HepG2 (cell line): ENCODE data around the gene PRKCD. TPM values are rescaled to one million over a fixed set of nuclear protein-coding genes. Genes with fewer than 3 reads are reported as not detected.

Experiments
- DRAP1 ChIP-seq: IDR thresholded peaks from 2 replicates; pipeline ENCODE4 v1.6.1; 2016; ENCODE audit warnings: missing genetic modification reagents, missing compliant biosample characterization
- HDAC1 ChIP-seq: sonication (generic); formaldehyde crosslinking; IDR thresholded peaks from 2 replicates; pipeline ENCODE4 v1.5.1; 2020; ENCODE audit warnings: mild to moderate bottlenecking, missing genetic modification reagents
- HIVEP1 ChIP-seq: sonication (generic); formaldehyde crosslinking; IDR thresholded peaks from 2 replicates; pipeline ENCODE4 v1.4.0; 2020; ENCODE audit warnings: mild to moderate bottlenecking, missing genetic modification reagents
- KAT8 ChIP-seq: IDR thresholded peaks from 2 replicates; pipeline ENCODE4 v1.6.1; 2016; ENCODE audit warnings: missing genetic modification reagents, missing compliant biosample characterization
- MTF2 ChIP-seq: sonication (generic); formaldehyde crosslinking; IDR thresholded peaks from 2 replicates; pipeline ENCODE4 v1.5.0; 2020; ENCODE audit warnings: missing genetic modification reagents, borderline replicate concordance
- MXI1 ChIP-seq: IDR thresholded peaks from 3 replicates; pipeline ENCODE4 v1.6.1; 2012; ENCODE audit warnings: low read depth, low read length, inconsistent platforms, borderline replicate concordance
- NFATC3 ChIP-seq: sonication (generic); formaldehyde crosslinking; IDR thresholded peaks from 2 replicates; pipeline ENCODE4 v1.5.1; 2020; ENCODE audit warnings: mild to moderate bottlenecking, missing genetic modification reagents
- PRMT3 ChIP-seq: sonication (generic); formaldehyde crosslinking; IDR thresholded peaks from 2 replicates; pipeline ENCODE4 v1.8.1; 2022; ENCODE audit warnings: low read depth, mild to moderate bottlenecking, moderate library complexity, missing genetic modification reagents, borderline replicate concordance
- RERE ChIP-seq: IDR thresholded peaks from 2 replicates; pipeline ENCODE4 v1.6.1; 2016; ENCODE audit warnings: low read depth, missing genetic modification reagents, missing compliant biosample characterization
- SIN3A ChIP-seq: IDR thresholded peaks from 2 replicates; pipeline ENCODE4 v1.6.1; 2011; ENCODE audit warnings: low read depth, mild to moderate bottlenecking, control low read depth, low read length, borderline replicate concordance
- SMAD3 ChIP-seq: sonication (generic); formaldehyde crosslinking; IDR thresholded peaks from 2 replicates; pipeline ENCODE4 v1.4.0; 2020; ENCODE audit warnings: missing genetic modification reagents
- SPEN ChIP-seq: sonication (generic); formaldehyde crosslinking; IDR thresholded peaks from 2 replicates; pipeline ENCODE4 v1.5.1; 2020; ENCODE audit warnings: low read depth, mild to moderate bottlenecking, missing genetic modification reagents
- TFE3 ChIP-seq: IDR thresholded peaks from 2 replicates; pipeline ENCODE4 v1.6.1; 2016
- ZBTB33 ChIP-seq: sonication (generic); formaldehyde crosslinking; IDR thresholded peaks from 2 replicates; pipeline ENCODE4 v1.4.0; 2020; ENCODE audit warnings: missing genetic modification reagents
- ZMYM3 ChIP-seq: sonication (generic); formaldehyde crosslinking; IDR thresholded peaks from 2 replicates; pipeline ENCODE4 v1.5.1; 2020; ENCODE audit warnings: mild to moderate bottlenecking, missing genetic modification reagents
- ZNF367 ChIP-seq: sonication (generic); formaldehyde crosslinking; IDR thresholded peaks from 2 replicates; pipeline ENCODE4 v1.4.0; 2020; ENCODE audit warnings: missing genetic modification reagents, borderline replicate concordance
- ZNF724P ChIP-seq: sonication (generic); formaldehyde crosslinking; IDR thresholded peaks from 2 replicates; pipeline ENCODE4 v1.8.0; 2022; ENCODE audit warnings: missing genetic modification reagents, borderline replicate concordance
- polyA plus RNA-seq, 8 experiments: library from polyadenylated mRNA; depleted of rRNA in 3 of 8; stranded (reverse) in 7 of 8; unstranded in 1 of 8; fragments of >200 nt; fragmentation: Illumina TruSeq in 4 of 8; extraction: Trizol in 4 of 8; gene quantifications; 2 replicates each; pipeline versions ENCODE4 v1.2.1 to v1.2.3, GENCODE V29; 2011 to 2016; ENCODE audit warnings: low read depth in 4 of 8, missing spikeins in 1 of 8, mixed read lengths in 1 of 8; ENCODE audit not compliant: insufficient read depth in 1 of 8
- total RNA-seq, 5 experiments: library from RNA; depleted of rRNA; stranded (reverse); fragments of >200 nt; fragmentation: Illumina TruSeq; extraction: Trizol; gene quantifications; 2 replicates each; pipeline ENCODE4 v1.2.3, GENCODE V29; 2016; ENCODE audit warnings: low read depth in 1 of 5

PRKCD gene
- total and polyA plus RNA-seq, 2 of the 13 experiments (the other 11 are each of a cell fraction or from before 2014, with no cell fraction given): 1.6 to 40.7 TPM

GRCh38 chr3:53160660-53161449 is at the start of gene PRKCD (continued):
- TF ChIP-seq RERE (no peak), ZBTB33 (CRISPR knock-in tag) (no peak), MXI1 (peak; percentile 40; the same call in 1 of the 3 replicates), HIVEP1 (CRISPR knock-in tag) (peak; percentile 93), NFATC3 (no peak), SIN3A (peak; percentile 75; the same call in 1 of the 2 replicates), MTF2 (CRISPR knock-in tag) (0 out of 2 replicates have a peak, but pooled peaks have one; percentile 20), KAT8 (CRISPR knock-in tag) (peak; percentile 36; the same call in 1 of the 2 replicates), SPEN (CRISPR knock-in tag) (no peak), ZNF724P (CRISPR knock-in tag) (no peak), PRMT3 (CRISPR knock-in tag) (no peak), DRAP1 (peak; percentile 59), SMAD3 (CRISPR knock-in tag) (no peak), ZNF367 (no peak), ZMYM3 (peak; percentile 90), TFE3 (CRISPR knock-in tag) (0 out of 2 replicates have a peak, but pooled peaks have one; percentile 19), HDAC1 (CRISPR knock-in tag) (peak; percentile 37)
